ENCODE data around the gene ANKK1.

The ANKK1 gene

GRCh38 chr11:113387605-113388211 is at the start of gene ANKK1:
TSS of gene ANKK1 (plus strand) at chr11:113387779. CDS start at chr11:113387885, 106 bp downstream.
- no peak for DNase-seq (ENCODE audit: low read depth)

- DNase-seq (ENCODE audit: low read depth) = no peak
These were observed 48.8 kb upstream of the ANKK1 start for GRCh38 chr11:113338730-113339129.

GRCh38 chr11:113339929-113340589 is 47.5 kb upstream of the ANKK1 start:
- no peak for DNase-seq (ENCODE audit: low read depth)

GRCh38 chr11:113341388-113342165 is 46.0 kb upstream of the ANKK1 start:
- no peak for DNase-seq (ENCODE audit: low read depth)

- DNase-seq (ENCODE audit: low read depth) = no peak
These were observed 41.6 kb upstream of the ANKK1 start for GRCh38 chr11:113345978-113346377.

GRCh38 chr11:113349528-113349927 is 38.1 kb upstream of the ANKK1 start:
- DNase-seq (ENCODE audit: low read depth) = no peak

- no peak for DNase-seq (ENCODE audit: low read depth)
These were observed 37.1 kb upstream of the ANKK1 start for GRCh38 chr11:113350336-113351067.

- DNase-seq (ENCODE audit: low read depth) = no peak
These were observed 36.5 kb upstream of the ANKK1 start for GRCh38 chr11:113351068-113351450.

GRCh38 chr11:113351480-113351879 is 36.1 kb upstream of the ANKK1 start:
- no peak for DNase-seq (ENCODE audit: low read depth)

GRCh38 chr11:113356203-113356602 is 31.4 kb upstream of the ANKK1 start:
- DNase-seq (ENCODE audit: low read depth) = no peak

GRCh38 chr11:113363406-113363805 is 24.2 kb upstream of the ANKK1 start:
- no peak for DNase-seq (ENCODE audit: low read depth)

GRCh38 chr11:113363996-113364641 is 23.5 kb upstream of the ANKK1 start:
- DNase-seq (ENCODE audit: low read depth) = no peak

- DNase-seq (ENCODE audit: low read depth) = no peak
These were observed 21.7 kb upstream of the ANKK1 start for GRCh38 chr11:113365895-113366294.

- DNase-seq (ENCODE audit: low read depth) = no peak
These were observed 18.2 kb upstream of the ANKK1 start for GRCh38 chr11:113369411-113369810.

- no peak for DNase-seq (ENCODE audit: low read depth)
These were observed 16.9 kb upstream of the ANKK1 start for GRCh38 chr11:113370634-113371033.

GRCh38 chr11:113372309-113372708 is 15.3 kb upstream of the ANKK1 start:
- DNase-seq (ENCODE audit: low read depth) = no peak

- DNase-seq (ENCODE audit: low read depth) = no peak
These were observed 14.3 kb upstream of the ANKK1 start for GRCh38 chr11:113373306-113373705.

GRCh38 chr11:113373981-113374560 is 13.5 kb upstream of the ANKK1 start:
- DNase-seq (ENCODE audit: low read depth) = no peak

GRCh38 chr11:113375402-113375801 is 12.2 kb upstream of the ANKK1 start:
- no peak for DNase-seq (ENCODE audit: low read depth)

GRCh38 chr11:113376156-113376555 is 11.4 kb upstream of the ANKK1 start:
- DNase-seq (ENCODE audit: low read depth) = no peak

GRCh38 chr11:113377681-113378412 is 9.7 kb upstream of the ANKK1 start:
- DNase-seq (ENCODE audit: low read depth) = no peak

All from stimulated activated CD8-positive, alpha-beta memory T cell treated with anti-CD3 and anti-CD28 coated beads, Interleukin-4, amount 100 ng/mL, for 24 hours (primary cell).